MM.1S (cell line): Measurements from ENCODE around the gene ZNF792.
"Not testable (repeated sequence)": the region's sequence is repeated elsewhere in the genome, so short reads cannot be mapped to it uniquely, and the experiment has no call there.

ENCODE experiments used
- CTCF ChIP-seq: fragments of 300-600 bp; sonication (generic); IDR thresholded peaks from 2 replicates; pipeline ENCODE4 v1.5.1; 2016; ENCODE audit warnings: antibody characterized with exemption, low read length, mixed read lengths
- EZH2phosphoT487 ChIP-seq: fragments of 300-600 bp; sonication (generic); IDR thresholded peaks from 2 replicates; pipeline ENCODE4 v1.6.1; 2018; ENCODE audit warnings: antibody characterized with exemption, low read length

GRCh38 chr19:34965505-34965904 lies 1.5 kb upstream of the ZNF792 start:
- TF ChIP-seq CTCF, EZH2phosphoT487: not testable (repeated sequence)
